ENCODE data around the gene CEP95.

GRCh38 chr17:64534187-64534586 is 27.4 kb downstream of the CEP95 start:
- TF ChIP-seq CTCF (IDR thresholded peaks at IDR 0.05) (no peak), POLR2A (IDR thresholded peaks at IDR 0.05) (no peak)
